T-helper 2 cell treated with Interferon-gamma antibody and Interleukin-4, amounts not matched to agents 100 ng/mL and 5 ng/mL, for 36 hours (primary cell): ENCODE measurements around the gene C18orf32. TPM values are rescaled to one million over a fixed set of nuclear protein-coding genes. Genes with fewer than 3 reads are reported as not detected.
"Not testable (repeated sequence)": the region's sequence is repeated elsewhere in the genome, so short reads cannot be mapped to it uniquely, and the experiment has no call there.

Source experiments
- intact Hi-C: fragments of 100-400 bp; cut with micrococcal nuclease; formaldehyde crosslinking; loops from one replicate; pipeline ENCODE4 v1.15.1; 2023
- total RNA-seq: library from RNA; stranded (reverse); gene quantifications from 2 replicates; pipeline ENCODE4 v1.2.3, GENCODE V29; 2022

Gene C18orf32
- total RNA-seq, result 18.4 and 26.4 TPM in 2 replicates

DNA sequence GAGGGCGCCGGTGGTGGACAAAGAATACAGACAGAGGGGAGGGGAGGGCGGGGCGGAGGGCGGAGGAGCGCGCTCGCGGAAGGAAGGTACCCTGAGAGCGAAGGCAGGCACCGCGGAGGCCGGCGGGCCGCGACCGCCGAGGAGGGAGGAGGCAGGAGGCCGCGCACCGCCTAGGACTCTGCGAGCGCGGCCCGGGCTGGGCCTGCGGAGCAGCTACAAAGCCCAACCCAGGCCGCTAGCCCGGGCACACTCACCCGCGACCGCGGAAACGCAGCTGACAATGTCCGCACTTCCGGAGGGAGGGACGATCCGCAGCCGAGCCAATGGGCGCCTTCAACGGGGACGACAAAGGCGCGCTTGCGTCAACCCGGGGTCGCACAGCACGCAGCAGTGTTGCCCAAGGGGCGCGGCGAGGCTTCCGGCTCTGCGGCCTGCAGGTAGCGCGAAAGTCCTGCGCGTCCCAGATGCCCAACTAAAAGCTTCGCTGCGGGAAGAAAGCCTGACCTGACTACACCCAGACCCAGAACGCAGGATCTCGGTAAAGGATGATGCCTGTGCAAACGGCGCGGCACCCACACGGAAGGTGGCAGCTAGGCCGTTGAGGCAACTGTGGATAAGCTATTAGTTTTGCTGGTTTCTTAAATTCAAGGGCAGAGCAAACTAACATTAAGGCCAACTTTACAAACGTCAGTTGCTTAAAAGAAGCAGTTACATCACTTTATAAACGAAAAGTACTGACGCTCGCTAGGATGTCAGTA, at the start of gene C18orf32:
Gene C18orf32, minus strand, starts transcription at position 282 of the 758 bp plus-strand sequence. CDS start 3,486 bp downstream, outside the sequence.
- intact Hi-C loops, result loop anchor here (1.0 to 10.0 kb wide), 5 partner anchors 27 to 1552 kb away; partner anchors contain the start of genes CFAP53, DYM, SMAD2 and SMAD7

DNA sequence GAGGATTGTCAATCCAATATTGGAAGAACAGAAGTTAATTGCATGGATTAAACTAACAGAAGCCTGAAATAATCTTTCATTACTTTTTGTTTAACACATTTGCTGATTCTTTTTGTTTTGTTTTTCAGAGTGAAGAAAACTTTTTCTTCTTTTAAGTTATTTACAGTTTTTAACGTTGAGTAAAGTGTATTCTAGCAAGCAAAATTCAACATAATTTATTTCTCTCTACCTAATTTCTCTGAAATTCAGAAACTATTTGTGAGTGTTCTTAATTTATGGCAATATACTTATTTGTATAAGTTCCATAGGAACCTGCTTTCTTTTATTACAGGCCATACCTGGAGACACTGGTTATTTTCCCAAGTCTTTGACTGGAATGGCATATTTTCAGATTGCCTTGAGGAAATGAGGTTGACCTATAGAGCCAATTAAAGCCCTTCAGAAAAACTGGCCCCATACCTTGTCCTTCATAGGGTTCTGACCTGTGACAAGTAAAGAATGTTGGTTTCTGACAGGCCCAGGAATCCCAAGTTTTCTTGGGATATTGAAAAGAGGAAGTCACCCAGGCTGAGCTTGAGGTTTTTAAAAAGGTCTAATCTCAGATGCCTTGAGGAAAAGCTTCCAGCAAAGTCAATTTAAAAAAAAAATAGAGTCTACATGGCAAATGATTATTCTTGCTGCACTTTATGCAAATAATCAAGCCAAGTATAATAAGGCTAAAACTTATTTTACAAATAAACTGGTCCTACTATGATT, 48.0 kb upstream of the C18orf32 start:
- intact Hi-C loops, result no loop called here

DNA sequence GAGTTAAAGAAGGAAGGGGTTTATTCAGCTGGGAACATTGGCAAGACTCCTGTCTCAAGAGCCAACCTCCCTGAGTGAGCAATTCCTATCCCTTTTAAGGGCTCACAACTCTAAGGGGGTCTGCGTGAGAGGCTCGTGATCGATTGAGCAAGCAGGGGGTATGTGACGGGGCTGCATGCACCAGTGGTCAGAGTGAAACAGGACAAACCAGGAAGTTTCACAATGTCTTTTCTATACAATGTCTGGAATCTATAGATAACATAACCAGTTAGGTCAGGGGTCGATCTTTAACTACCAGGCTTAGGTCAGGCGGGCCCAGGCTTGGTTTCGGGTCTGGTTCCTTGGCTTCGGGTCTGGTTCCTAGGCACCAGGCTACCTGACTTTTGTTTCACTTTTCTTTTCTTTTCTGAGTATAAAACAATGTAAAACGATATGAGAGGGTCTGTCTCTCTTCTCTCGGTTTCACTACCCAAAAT, 44.7 kb upstream of the C18orf32 start:
- intact Hi-C loops, result no loop called here

DNA sequence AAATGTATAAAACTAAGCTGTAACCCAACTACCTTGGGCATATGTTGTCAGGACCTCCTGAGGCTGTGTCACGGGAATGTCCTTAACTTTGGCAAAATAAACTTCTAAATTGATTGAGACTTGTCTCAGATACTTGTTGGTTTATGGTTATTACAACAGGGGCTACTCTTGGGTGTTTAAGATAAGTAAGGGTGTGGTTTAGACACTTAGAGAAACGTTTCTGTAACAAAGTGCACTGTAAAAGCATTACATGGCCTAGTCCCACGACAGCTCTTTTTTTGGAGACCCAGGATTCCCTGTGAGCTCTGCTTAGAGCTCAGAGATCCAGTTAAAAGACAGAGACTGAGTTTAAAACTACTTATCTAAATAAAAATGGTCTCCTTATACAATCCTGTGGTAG, 42.6 kb upstream of the C18orf32 start:
- intact Hi-C loops, result no loop called here

DNA sequence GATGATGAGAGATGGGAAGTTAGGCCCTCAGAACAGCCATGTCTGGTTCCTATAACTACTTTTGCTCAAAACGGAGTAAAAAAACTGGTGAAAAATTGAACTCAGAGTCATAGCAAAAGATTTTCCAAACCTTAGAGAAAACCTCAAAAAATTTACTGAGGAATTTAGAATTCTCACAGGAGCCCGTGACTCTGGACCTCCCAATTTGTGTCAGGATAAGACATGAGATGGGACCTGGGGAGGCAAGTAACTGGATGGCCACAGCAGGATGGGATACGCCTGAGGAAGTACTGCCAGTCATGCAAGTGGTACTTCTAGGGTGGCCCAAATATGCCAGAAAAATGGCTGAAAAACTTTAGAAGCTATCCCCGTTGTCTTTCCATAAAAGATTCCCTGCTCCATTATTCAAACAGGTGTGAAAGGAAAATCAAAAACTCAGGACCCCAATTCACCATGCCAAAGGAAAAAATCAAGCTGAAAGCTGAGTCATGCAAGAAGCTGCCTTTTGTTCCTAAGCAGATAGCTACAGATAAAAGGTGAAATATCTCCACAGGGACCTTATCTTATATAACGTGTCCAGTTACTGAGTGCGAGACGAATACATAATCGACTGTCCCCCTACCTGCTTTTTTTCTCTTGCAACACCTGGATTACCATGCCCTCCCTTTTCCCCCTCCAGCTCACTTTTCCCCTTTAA, 40.7 kb upstream of the C18orf32 start:
- intact Hi-C loops, result no loop called here

DNA sequence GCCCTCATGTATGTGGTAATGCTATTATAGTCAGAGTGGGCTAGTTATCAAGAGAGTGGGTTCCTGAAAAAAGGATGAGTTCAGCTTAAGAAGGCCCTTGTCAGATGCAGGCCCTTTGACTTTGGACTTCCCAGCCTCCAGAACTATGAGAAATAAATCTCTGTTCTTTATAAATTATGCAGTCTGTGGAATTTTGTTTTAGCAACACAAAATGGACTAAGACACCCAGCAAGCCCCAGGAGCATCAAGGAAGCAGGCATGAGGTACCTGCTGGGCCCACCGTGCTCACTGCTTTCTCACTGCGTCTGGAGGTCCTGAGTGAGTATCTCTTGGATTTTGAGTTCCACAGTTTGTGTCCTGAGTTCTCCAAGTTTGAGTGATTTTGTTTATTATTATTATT, 38.9 kb upstream of the C18orf32 start:
- intact Hi-C loops, result no loop called here

DNA sequence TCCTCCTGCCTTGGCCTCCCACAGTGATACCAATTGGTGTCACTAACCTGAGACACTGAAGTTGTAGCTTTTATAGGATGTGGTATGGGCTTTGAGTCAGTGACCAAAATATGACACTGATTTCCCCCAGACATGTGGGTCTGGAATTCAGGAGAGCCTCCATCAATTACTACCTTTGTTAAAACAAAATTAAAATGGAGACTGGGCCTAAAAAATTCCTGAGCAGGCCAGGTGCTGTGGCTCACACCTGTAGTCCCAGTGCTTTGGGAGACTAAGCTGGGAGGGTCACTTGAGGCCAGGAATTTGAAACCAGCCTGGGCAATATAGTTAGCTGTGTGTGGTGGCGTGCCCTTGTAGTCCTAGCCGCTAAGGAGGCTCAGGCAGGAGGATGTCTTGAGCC, 37.9 kb upstream of the C18orf32 start:
- intact Hi-C loops, result no loop called here

DNA sequence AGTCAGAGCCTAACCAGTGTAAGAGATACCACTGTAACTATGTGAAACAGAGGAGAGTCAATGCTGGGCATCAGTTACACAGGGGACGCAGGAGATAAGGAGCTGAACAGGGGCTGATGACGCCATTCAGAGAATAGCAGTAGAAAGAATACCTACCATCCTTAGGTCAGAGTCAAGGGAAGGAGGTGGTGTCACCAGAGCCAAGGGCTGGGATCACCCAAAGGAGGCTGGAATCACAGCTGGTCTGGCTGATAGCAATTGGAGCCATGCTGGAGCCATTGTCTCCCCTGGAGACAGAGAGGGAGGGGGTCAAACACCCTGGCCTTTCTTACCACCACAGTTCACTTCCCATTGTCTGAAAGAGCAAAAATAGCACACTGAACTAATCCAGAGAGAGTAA, 37.3 kb upstream of the C18orf32 start:
- intact Hi-C loops, result no loop called here

DNA sequence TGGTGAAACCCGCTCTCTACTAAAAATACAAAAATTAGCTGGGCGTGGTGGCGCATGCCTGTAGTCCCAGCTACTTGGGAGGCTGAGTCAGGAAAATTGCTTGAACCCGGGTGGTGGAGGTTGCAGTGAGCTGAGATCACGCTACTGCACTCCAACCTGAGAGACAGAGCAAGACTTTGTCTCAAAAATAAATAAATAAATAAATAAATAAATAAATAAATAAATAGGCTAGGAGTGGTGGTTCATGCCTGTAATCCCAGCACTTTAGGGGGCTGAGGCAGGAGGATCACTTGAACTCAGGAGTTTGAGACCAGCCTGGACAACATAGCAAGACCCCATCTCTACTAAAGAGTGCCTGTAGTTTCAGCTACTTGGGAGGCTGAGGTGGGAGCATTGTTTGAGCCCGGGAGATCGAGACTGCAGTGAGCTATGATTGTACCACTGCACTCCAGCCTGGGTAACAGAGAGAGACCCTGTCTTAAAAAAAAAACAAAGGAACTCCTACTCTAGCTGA, 36.6 kb upstream of the C18orf32 start:
- intact Hi-C loops, result not testable (repeated sequence)

DNA sequence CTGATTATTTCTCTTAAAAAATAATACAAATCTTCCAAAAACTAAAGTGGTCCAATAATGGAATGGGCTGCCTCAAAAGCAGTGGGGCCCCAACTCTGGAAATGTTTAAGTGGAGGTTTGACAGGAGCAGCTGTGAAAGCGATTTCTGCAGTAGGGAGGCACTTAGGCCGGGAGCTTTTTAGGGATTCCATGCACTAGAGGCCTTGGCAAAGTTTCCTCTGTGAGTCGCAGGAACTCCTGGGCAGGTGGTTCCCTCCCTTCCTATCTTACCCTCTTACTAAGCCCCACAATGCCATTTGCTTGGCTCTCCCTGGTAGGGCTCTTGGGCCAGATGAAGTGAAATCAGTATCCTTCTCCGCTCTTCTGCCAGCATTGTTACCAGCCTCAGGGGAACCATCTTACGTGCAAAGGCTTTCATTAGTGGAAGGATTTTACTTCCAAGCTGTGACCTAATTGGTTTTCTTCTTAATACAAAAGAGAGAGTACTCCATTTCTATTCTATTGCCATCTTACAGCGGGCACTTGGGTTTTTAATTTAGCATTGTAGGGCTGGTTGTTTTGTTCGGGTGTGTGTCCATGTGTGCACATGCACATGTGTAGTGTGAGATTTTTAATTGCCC, 34.3 kb upstream of the C18orf32 start:
- intact Hi-C loops, result no loop called here

DNA sequence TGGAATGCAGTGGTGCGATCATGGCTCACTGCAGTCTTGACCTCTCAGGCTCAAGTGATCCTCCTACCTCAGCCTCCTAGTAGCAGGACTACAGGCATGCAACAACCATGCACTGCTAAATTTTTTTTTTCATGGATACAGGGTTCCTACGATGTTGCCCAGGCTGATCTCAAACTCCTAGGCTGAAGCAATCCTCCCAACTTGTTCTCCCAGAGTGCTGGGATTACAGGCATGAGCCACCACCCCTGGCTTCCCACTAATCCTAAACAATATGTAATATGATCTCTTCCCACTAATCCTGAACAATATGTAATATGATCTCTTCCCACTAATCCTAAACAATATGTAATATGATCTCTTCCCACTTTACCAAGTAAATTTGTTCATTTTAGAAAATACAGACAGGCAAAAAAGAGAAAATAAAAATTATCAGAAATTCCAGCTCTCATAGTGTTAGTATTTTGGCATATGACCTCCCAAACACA, 33.7 kb upstream of the C18orf32 start:
- intact Hi-C loops, result no loop called here

DNA sequence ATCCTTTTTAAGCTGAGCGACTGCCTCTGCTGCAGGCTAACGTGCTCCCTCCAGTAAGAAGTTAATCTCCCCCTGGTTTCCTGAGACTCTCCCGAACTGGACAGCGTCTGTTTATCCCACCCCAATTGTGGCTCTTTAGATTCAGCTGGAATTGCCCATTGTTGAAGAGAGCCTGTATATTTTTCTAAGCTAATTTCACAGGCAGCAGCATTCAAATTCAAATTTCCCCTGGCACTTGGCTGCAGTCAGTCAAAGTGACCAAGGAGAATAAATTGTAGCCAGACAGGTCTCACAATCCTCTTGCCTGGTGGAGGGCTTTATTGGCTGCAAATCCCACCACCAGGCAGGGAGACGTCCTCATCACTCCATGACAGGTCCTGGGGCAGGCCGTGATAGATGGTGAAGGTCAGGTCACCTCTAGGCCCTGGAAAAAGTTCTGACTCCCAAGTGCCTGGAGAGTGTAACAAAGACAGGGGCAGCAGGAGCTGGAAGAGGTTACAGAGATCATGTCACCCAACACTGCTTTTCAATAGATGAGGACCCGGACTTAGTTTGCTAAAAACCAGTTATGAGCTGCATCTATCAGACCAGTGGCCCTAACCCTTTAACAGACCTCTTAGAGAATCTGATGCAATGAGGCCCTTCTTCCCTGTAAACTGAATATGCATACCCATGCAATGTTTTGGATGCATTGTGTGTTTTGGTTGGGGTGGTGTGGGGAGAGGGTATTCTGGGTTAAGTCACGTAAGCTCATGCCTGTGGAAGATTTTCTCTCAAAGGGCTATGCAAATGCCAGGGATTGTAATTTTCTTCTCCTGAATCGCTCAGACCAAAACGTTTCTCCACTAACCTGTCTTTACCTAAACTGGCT, 32.3 kb upstream of the C18orf32 start:
- intact Hi-C loops, result no loop called here

DNA sequence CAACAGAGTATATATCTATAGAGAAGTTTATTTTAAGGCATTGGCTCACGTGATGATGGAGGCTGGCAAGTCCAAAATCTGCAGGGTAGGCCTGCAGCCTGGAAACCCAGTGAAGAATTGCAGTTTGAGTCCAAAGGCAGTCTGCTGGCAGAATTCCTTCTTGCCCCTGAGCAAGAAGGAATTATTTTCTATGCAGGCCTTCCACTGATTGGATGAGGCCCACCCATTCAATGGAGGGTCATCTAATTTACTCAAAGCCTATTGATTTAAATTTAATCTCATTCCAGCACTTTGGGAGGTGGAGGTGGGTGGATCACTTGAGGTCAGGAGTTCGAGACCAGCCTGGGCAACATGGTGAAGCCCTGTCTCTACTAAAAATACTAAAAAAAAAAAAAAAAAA, 30.4 kb upstream of the C18orf32 start:
- intact Hi-C loops, result no loop called here

DNA sequence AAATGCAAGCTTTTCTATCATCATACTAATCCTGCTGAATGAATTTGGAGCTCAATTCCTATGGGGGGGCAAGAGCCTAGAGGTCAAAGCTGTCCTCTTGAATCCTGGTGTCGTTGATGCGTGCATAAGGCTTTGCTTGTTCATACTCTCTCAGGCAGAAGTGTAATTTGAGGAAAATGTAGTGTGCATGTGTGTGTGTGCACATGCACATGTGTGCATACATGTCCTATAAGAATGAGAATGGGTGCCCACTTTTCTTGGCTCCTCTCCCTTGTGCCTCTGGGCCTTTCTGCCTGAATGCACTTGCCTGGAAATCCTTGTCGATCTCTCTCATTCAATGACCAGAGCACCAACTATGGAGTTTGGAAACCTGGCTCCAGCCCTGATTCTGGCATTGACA, 28.5 kb upstream of the C18orf32 start:
- intact Hi-C loops, result no loop called here

DNA sequence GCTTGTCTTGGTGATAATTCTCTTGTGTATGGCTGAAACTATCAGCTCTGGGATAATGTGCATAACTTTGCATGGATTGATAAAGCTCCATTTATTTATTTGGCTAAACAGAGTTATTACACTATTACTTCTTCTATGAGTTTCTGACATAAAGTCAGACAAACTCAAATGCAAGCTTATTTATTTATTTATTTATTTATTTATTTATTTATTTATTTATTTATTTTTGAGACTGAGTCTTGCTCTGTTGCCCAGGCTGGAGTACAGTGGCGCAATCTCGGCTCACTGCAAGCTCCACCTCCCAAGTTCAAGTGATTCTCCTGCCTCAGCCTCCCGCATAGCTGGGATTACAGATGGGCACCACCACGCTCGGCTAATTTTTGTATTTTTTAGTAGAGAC, 28.0 kb upstream of the C18orf32 start:
- intact Hi-C loops, result not testable (repeated sequence)

DNA sequence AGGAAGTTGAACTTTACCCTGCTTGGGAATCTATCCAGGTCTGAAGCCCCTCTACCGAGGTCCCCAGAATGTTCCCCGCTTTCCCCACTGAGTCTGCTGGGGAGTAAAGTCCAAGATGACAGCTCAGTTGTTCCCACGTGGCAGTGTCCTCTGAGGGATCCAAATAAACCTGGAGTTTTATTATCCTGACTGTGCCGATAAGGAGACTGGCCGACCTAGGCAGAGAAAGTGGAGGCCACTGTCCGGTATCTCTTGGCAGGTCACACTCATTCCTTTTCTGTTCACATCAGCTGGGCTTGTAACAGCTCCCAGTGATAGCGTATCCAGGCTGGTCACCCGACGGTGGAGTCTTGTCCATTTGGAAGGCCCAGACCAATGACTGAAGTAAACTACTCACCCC, 27.5 kb upstream of the C18orf32 start:
- intact Hi-C loops, result no loop called here

DNA sequence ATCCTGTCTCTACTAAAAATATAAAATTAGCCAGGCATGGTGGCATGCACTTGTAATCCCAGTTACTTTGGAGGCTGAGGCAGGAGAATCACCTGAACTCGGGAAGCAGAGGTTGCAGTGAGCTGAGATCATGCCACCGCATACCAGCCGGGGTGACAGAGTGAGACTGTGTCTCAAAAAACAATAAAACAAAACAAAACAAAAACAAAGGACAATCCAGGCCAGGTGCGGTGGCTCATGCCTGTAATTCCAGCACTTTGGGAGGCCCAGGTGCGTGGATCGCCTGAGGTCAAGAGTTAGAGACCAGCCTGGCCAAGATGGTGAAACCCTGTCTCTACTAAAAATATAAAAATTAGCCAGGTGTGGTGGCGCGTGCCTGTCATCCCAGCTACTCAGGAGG, 25.8 kb upstream of the C18orf32 start:
- intact Hi-C loops, result not testable (repeated sequence)

DNA sequence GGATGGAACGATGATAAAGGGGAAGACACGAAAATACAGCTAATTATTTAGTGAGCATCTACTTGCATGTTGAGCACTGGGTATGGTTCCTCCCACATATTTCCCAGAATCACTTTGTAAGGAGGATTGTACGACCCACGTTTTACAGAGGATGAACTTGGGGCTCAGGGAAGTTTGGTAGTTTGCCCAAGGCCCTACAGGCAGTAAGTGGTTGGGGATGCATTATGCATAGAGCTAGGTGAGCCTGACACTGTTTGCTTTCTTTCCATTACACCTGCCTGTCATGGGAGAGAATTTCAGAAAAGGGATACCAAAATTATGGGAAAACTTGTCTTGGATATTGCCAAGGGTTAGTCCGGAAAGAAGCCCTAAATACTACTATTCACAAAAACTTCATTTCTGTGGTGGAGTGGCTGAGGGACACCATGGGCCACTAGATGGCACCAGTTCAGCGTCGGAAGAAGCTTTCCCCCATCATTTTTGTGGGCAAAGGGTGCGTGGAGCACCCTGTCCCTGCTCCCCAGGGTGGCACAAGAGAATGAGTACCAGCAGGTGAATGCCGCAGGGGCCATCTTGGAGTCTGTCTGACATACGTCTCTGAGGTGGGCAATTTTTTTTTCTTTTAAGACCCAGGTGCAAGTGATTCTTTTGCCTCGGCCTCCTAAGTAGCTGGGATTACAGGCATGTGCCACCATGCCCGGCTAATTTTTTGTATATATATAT, 23.5 kb upstream of the C18orf32 start:
- intact Hi-C loops, result loop anchor here (1.0 kb wide), 1 partner anchor 348 kb away; no protein-coding TSS in a partner anchor

DNA sequence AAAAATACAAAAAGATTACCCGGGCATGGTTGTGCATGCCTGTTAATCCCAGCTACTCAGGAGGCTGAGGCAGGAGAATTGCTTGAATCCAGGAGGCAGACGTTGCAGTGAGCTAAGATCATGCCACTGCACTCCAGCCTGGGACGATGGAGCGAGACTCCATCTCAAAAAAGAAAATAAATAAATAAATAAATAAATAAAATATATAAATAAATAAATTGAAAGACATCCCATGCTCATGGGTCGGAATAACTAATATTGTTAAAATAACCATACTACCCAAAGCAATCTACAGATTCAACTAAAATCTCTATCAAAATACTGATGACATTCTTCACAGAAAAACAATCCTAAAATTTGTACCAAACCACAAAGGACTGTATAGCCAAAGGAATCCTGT, 19.4 kb upstream of the C18orf32 start:
- intact Hi-C loops, result not testable (repeated sequence)
